C4-2B (cell line): ENCODE measurements around the gene RBM42.

ENCODE experiments used
- CTCF ChIP-seq: fragments of 450-650 bp; conservative IDR thresholded peaks from 2 replicates; pipeline ENCODE4 v1.5.1; 2017; ENCODE audit warnings: mild to moderate bottlenecking
- ZFX ChIP-seq: fragments of 450-650 bp; IDR thresholded peaks from 2 replicates; pipeline ENCODE4 v1.6.1; 2017

DNA sequence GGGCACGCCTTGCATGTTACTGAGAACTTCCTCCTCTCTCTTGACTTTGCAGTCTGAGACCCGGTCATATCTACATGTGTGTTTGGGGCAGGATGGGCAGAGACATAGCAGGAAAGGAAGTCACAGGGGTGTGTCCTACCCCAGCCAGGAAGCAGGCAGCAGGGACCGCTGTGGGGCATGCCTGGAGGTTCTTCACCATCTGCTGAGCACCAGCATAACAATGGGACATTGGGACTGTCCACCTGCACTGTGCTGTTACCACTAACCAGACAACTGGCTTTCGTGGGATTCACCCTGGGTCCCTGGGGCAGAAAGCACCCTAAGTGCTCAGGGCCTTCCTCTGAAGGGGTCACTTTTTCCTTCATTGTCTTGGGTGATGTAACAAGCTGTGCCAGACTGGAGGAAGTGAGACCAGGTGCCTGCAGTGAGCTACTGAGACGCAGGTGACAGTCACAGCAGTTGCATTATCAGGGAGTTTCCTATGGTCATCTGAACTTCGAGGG lies 18.9 kb upstream of the RBM42 start:
- TF ChIP-seq CTCF, result no peak
- TF ChIP-seq ZFX, result no peak
